Vagina (tissue), 2 donors: ENCODE measurements around the gene ACOXL. TPM values are rescaled to one million over a fixed set of nuclear protein-coding genes. Genes with fewer than 3 reads are reported as not detected.

Experiments
- DNase-seq, 2 donors: peaks; one replicate each; pipeline ENCODE4 v3.0.0-alpha.2; 2017; ENCODE audit errors: extremely low spot score in 2 of 2
- H3K27ac ChIP-seq: fragments of 200-600 bp; sonication (generic); one replicate; pipeline ENCODE4 v1.5.1; 2019
- H3K27me3 ChIP-seq: fragments of 200-600 bp; sonication (generic); one replicate; pipeline ENCODE4 v1.5.1; 2019
- H3K36me3 ChIP-seq, 2 donors: fragments of 200-600 bp; sonication (generic); one replicate each; pipeline ENCODE4 v1.5.1; 2017 to 2019
- H3K4me1 ChIP-seq: fragments of 200-600 bp; sonication (generic); one replicate; pipeline ENCODE4 v1.5.1; 2019
- H3K4me3 ChIP-seq, 2 donors: fragments of 200-600 bp; sonication (generic); 1 replicate in 1 of 2; 2 replicates in 1 of 2; pipeline ENCODE4 v1.5.1; 2016 to 2019
- H3K9me3 ChIP-seq: fragments of 200-600 bp; sonication (generic); one replicate; pipeline ENCODE4 v1.5.1; 2019
- POLR2A ChIP-seq, 2 donors: fragments of 450-650 bp; IDR thresholded peaks; one replicate each; pipeline ENCODE4 v1.6.1; 2017; ENCODE audit warnings: antibody characterized with exemption in 2 of 2, mild to moderate bottlenecking in 2 of 2, moderate library complexity in 2 of 2
- POLR2AphosphoS5 ChIP-seq, 2 donors: sonication (generic); formaldehyde crosslinking; IDR thresholded peaks; one replicate each; pipeline ENCODE4 v1.9.0; 2017; ENCODE audit warnings: antibody characterized with exemption in 2 of 2, mild to moderate bottlenecking in 2 of 2, low read depth in 1 of 2; ENCODE audit not compliant: insufficient read depth in 1 of 2
- intact Hi-C: fragments of 100-400 bp; cut with DNase I; formaldehyde crosslinking; loops from one replicate; pipeline ENCODE4 v1.15.1; 2023
- total RNA-seq: library from RNA; depleted of rRNA; stranded (reverse); fragments of >200 nt; gene quantifications from one replicate; pipeline ENCODE4 v1.2.3, GENCODE V29; 2016
- TF ChIP-seq, protein P1 (sequence below), 3 experiments: fragments of 450-650 bp in 2 of 3; fragments of 200-600 bp in 1 of 3; sonication (generic) in 1 of 3; IDR thresholded peaks; one replicate each; pipeline ENCODE4 v1.5.1; 2017 to 2019; ENCODE audit warnings: antibody characterized with exemption in 3 of 3, mild to moderate bottlenecking in 2 of 3, moderate library complexity in 2 of 3

The ACOXL gene
- total RNA-seq, 1 donor from 2014 or later = not detected

DNA sequence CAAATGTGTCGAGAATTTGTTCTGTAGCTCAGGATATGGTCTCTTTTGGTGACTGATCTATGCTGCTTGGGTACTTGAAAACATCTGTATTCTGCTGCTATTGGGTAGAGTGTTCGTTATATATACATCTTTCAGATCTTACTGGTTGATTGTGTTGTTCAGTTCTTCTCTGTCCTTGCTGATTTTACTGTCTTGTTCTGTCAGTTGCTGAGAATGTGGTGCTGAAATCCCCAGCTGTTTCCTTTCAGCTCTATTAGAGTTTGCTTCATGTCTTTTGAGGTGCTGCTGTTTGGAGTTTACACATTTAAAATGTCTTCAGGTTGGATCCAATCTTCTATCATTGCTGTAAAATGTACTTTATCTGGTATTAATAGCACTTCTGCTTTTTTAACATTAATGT lies 401.2 kb downstream of the ACOXL start:
- H3K27ac ChIP-seq = no peak overlapping the region
- H3K36me3 ChIP-seq = peaks cover 0 to 9% of the 10 kb centered on the region in 2 donors
- no peaks in the 10 kb centered on the region for H3K9me3 ChIP-seq
- peaks cover 21% of the 10 kb centered on the region for H3K4me1 ChIP-seq
- DNase-seq = no peak
- H3K27me3 ChIP-seq = no peaks in the 10 kb centered on the region
- TF ChIP-seq POLR2AphosphoS5 (IDR thresholded peaks at IDR 0.05; ENCODE audit: insufficient read depth in 1 of 2, low read depth in 1 of 2) = no peak
- TF ChIP-seq, protein P1, sequence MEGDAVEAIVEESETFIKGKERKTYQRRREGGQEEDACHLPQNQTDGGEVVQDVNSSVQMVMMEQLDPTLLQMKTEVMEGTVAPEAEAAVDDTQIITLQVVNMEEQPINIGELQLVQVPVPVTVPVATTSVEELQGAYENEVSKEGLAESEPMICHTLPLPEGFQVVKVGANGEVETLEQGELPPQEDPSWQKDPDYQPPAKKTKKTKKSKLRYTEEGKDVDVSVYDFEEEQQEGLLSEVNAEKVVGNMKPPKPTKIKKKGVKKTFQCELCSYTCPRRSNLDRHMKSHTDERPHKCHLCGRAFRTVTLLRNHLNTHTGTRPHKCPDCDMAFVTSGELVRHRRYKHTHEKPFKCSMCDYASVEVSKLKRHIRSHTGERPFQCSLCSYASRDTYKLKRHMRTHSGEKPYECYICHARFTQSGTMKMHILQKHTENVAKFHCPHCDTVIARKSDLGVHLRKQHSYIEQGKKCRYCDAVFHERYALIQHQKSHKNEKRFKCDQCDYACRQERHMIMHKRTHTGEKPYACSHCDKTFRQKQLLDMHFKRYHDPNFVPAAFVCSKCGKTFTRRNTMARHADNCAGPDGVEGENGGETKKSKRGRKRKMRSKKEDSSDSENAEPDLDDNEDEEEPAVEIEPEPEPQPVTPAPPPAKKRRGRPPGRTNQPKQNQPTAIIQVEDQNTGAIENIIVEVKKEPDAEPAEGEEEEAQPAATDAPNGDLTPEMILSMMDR (IDR thresholded peaks at IDR 0.05) = no peak
- no peak for TF ChIP-seq POLR2A (IDR thresholded peaks at IDR 0.05)
- no peak overlapping the region for H3K4me3 ChIP-seq
- intact Hi-C loops = no loop called here

GRCh38 chr2:111134055-111134454 lies 401.7 kb downstream of the ACOXL start:
- no peaks in the 10 kb centered on the region for H3K27me3 ChIP-seq

GRCh38 chr2:111135237-111135909 lies 403.0 kb downstream of the ACOXL start:
- H3K36me3 ChIP-seq = peaks cover 0 to under 1% of the 10 kb centered on the region in 2 donors
- no peak overlapping the region for H3K27ac ChIP-seq
- DNase-seq = no peak
- intact Hi-C loops = no loop called here
- no peaks in the 10 kb centered on the region for H3K9me3 ChIP-seq
- TF ChIP-seq POLR2A (IDR thresholded peaks at IDR 0.05) (no peak), POLR2AphosphoS5 (IDR thresholded peaks at IDR 0.05; ENCODE audit: insufficient read depth in 1 of 2, low read depth in 1 of 2) (no peak)
- TF ChIP-seq, protein P1 (IDR thresholded peaks at IDR 0.05) = no peak
- peaks cover 29% of the 10 kb centered on the region for H3K4me1 ChIP-seq
- H3K27me3 ChIP-seq = no peaks in the 10 kb centered on the region
- H3K4me3 ChIP-seq = no peak overlapping the region

More at GRCh38 chr2:111134055-111134454, 401.7 kb downstream of the ACOXL start:
- Histone ChIP-seq H3K27ac (no peak overlapping the region), H3K4me1 (peaks cover 25% of the 10 kb centered on the region), H3K9me3 (no peaks in the 10 kb centered on the region), H3K4me3 (no peak overlapping the region), H3K36me3 (peaks cover 0 to 9% of the 10 kb centered on the region in 2 donors)
- TF ChIP-seq, protein P1 (IDR thresholded peaks at IDR 0.05) = no peak
- TF ChIP-seq POLR2AphosphoS5 (IDR thresholded peaks at IDR 0.05; ENCODE audit: insufficient read depth in 1 of 2, low read depth in 1 of 2) (no peak), POLR2A (IDR thresholded peaks at IDR 0.05) (no peak)
- no peak for DNase-seq
- intact Hi-C loops = no loop called here

- Histone ChIP-seq H3K27me3 (no peaks in the 10 kb centered on the region), H3K27ac (no peak overlapping the region), H3K4me3 (no peak overlapping the region), H3K4me1 (peaks cover 29% of the 10 kb centered on the region), H3K36me3 (no peaks in the 10 kb centered on the region), H3K9me3 (no peaks in the 10 kb centered on the region)
- TF ChIP-seq, protein P1 (IDR thresholded peaks at IDR 0.05) = no peak
- no peak for TF ChIP-seq POLR2A (IDR thresholded peaks at IDR 0.05)
- TF ChIP-seq POLR2AphosphoS5 (IDR thresholded peaks at IDR 0.05; ENCODE audit: insufficient read depth in 1 of 2, low read depth in 1 of 2) = no peak
- DNase-seq = no peak
- intact Hi-C loops = no loop called here
These were observed 403.5 kb downstream of the ACOXL start for GRCh38 chr2:111135910-111136297.

DNA sequence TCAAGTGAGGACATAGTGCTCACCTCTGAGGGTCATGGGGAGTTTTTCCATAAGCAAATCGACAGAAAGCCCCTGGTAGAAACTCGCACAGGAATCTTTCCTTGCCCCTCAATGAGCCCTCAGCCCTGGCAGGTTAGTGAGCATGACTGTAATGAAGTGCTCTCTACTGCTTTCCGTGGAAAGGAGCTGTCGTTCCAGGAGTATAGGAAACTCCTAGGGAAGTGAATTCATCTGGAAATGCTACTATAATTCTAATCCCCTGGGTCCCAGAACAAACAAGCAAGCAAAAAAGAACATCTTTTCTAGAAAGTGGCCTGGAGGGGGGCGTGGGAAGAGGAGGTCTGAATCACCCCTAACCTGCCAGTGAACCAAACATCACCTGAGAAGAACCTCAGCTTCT lies 406.5 kb downstream of the ACOXL start:
- no peak for TF ChIP-seq POLR2AphosphoS5 (IDR thresholded peaks at IDR 0.05; ENCODE audit: insufficient read depth in 1 of 2, low read depth in 1 of 2)
- TF ChIP-seq POLR2A (IDR thresholded peaks at IDR 0.05) = no peak
- TF ChIP-seq, protein P1 (IDR thresholded peaks at IDR 0.05) = no peak
- Histone ChIP-seq H3K36me3 (peaks cover 0 to 5% of the 10 kb centered on the region in 2 donors), H3K27ac (no peak overlapping the region), H3K4me1 (peaks cover 14% of the 10 kb centered on the region), H3K9me3 (no peaks in the 10 kb centered on the region), H3K4me3 (no peak overlapping the region), H3K27me3 (no peaks in the 10 kb centered on the region)
- intact Hi-C loops = no loop called here
- DNase-seq = no peak
